SK-N-SH (cell line): ENCODE data around the gene GCNT2. TPM values are rescaled to one million over a fixed set of nuclear protein-coding genes. Genes with fewer than 3 reads are reported as not detected.

Experiments used
- CTCF ChIA-PET: fragments of 300-600, 350-600 bp; formaldehyde crosslinking; extraction: SDS; loops from one replicate; lab custom pipeline; 2021; lab: Yijun Ruan, JAX
- POLR2A ChIA-PET: fragments of 350-600 bp; sonication (Branson Sonifier 250); formaldehyde crosslinking; extraction: SDS; loops from one replicate; lab custom pipeline; 2020; ENCODE audit warnings: antibody characterized with exemption, inconsistent platforms; lab: Yijun Ruan, JAX
- DNase-seq: peaks from one replicate; pipeline ENCODE4 v3.0.0; 2012
- H2AFZ ChIP-seq: fragments of 200-600 bp; sonication (generic); 2 replicates; pipeline ENCODE4 v1.8.1; 2016; ENCODE audit warnings: antibody characterized with exemption, mild to moderate bottlenecking, low read depth
- H3F3A ChIP-seq: fragments of 200-600 bp; sonication (generic); replicated peaks from 2 replicates; pipeline ENCODE3; 2016; ENCODE audit warnings: antibody characterized with exemption, mild to moderate bottlenecking; ENCODE audit not compliant: insufficient read depth
- H3K27ac ChIP-seq, 2 experiments: fragments of 200-500 bp in 1 of 2; fragments of 200-600 bp in 1 of 2; sonication (Bioruptor generic) in 1 of 2; sonication (generic), shearing (Covaris generic) in 1 of 2; 2 replicates each; pipeline versions ENCODE4 v1.5.1 to v1.6.1; 2014 to 2016; ENCODE audit warnings: low read depth in 2 of 2, inconsistent platforms in 1 of 2, low read length in 1 of 2, mild to moderate bottlenecking in 1 of 2, mixed read lengths in 1 of 2
- H3K27me3 ChIP-seq: fragments of 200-600 bp; sonication (generic), shearing (Covaris generic); 2 replicates; pipeline ENCODE4 v1.6.1; 2016; ENCODE audit warnings: mixed run types; ENCODE audit not compliant: insufficient read depth
- H3K36me3 ChIP-seq, 2 experiments: fragments of 200-500 bp in 1 of 2; fragments of 200-600 bp in 1 of 2; sonication (Bioruptor generic) in 1 of 2; sonication (generic) in 1 of 2; replicated peaks in 1 of 2; 2 replicates each; pipeline versions ENCODE3 to v1.5.1; 2014 to 2016; ENCODE audit warnings: low read length in 1 of 2, mild to moderate bottlenecking in 1 of 2; ENCODE audit not compliant: insufficient read depth in 2 of 2, control insufficient read depth in 1 of 2
- H3K4me1 ChIP-seq, 2 experiments: fragments of 200-500 bp in 1 of 2; fragments of 200-600 bp in 1 of 2; sonication (Bioruptor generic) in 1 of 2; sonication (generic), shearing (Covaris generic) in 1 of 2; 2 replicates each; pipeline versions ENCODE4 v1.5.1 to v1.6.1; 2014 to 2016; ENCODE audit warnings: low read depth in 1 of 2, low read length in 1 of 2, mixed run types in 1 of 2; ENCODE audit not compliant: insufficient read depth in 2 of 2, control insufficient read depth in 1 of 2
- H3K4me2 ChIP-seq: fragments of 200-600 bp; sonication (generic), shearing (Covaris generic); 2 replicates; pipeline ENCODE4 v1.6.1; 2017; ENCODE audit warnings: mixed run types
- H3K4me3 ChIP-seq, 2 experiments: fragments of 200-500 bp in 1 of 2; fragments of 200-600 bp in 1 of 2; sonication (Bioruptor generic) in 1 of 2; sonication (generic), shearing (Covaris generic) in 1 of 2; 2 replicates each; pipeline versions ENCODE4 v1.5.1 to v1.8.1; 2014 to 2016; ENCODE audit warnings: low read depth in 2 of 2, inconsistent platforms in 1 of 2, low read length in 1 of 2, mild to moderate bottlenecking in 1 of 2, mixed read lengths in 1 of 2, moderate library complexity in 1 of 2
- H3K79me2 ChIP-seq: fragments of 200-600 bp; sonication (generic); 2 replicates; pipeline ENCODE4 v1.8.1; 2017; ENCODE audit warnings: mild to moderate bottlenecking; ENCODE audit not compliant: insufficient read depth
- H3K9ac ChIP-seq: fragments of 200-600 bp; sonication (generic); 2 replicates; pipeline ENCODE4 v1.6.1; 2017; ENCODE audit warnings: mixed run types
- H3K9me2 ChIP-seq: fragments of 200-600 bp; sonication (generic); 2 replicates; pipeline ENCODE4 v1.6.1; 2017; ENCODE audit warnings: mixed run types
- H3K9me3 ChIP-seq: fragments of 200-600 bp; sonication (generic); 2 replicates; pipeline ENCODE4 v1.6.1; 2017; ENCODE audit warnings: mixed run types, mild to moderate bottlenecking, moderate library complexity
- H4K20me1 ChIP-seq: fragments of 200-600 bp; sonication (generic); 2 replicates; pipeline ENCODE4 v1.6.1; 2017; ENCODE audit warnings: mild to moderate bottlenecking, mixed run types; ENCODE audit not compliant: insufficient read depth
- CHD2 ChIP-seq: fragments of 150-350 bp; IDR thresholded peaks from 2 replicates; pipeline ENCODE4 v1.6.1; 2018; ENCODE audit warnings: low read length; ENCODE audit not compliant: partially characterized antibody
- ELF1 ChIP-seq: IDR thresholded peaks from 2 replicates; pipeline ENCODE4 v1.4.0; 2012
- EP300 ChIP-seq, 2 experiments: IDR thresholded peaks; 2 replicates each; pipeline versions ENCODE4 v1.4.0 to v1.6.1; 2012; ENCODE audit warnings: borderline replicate concordance in 1 of 2, low read depth in 1 of 2, low read length in 1 of 2
- FOXJ3 ChIP-seq: sonication (generic); formaldehyde crosslinking; IDR thresholded peaks from 2 replicates; pipeline ENCODE4 v1.5.1; 2020; ENCODE audit warnings: mild to moderate bottlenecking, missing genetic modification reagents
- FOXM1 ChIP-seq: IDR thresholded peaks from 2 replicates; pipeline ENCODE4 v1.4.0; 2012; ENCODE audit warnings: low read depth, mild to moderate bottlenecking
- GABPA ChIP-seq: IDR thresholded peaks from 2 replicates; pipeline ENCODE4 v1.4.0; 2012; ENCODE audit warnings: low read depth, mild to moderate bottlenecking
- GATA2 ChIP-seq: sonication (generic); formaldehyde crosslinking; IDR thresholded peaks from 2 replicates; pipeline ENCODE4 v1.5.0; 2020; ENCODE audit warnings: mild to moderate bottlenecking, missing genetic modification reagents
- JUND ChIP-seq: IDR thresholded peaks from 2 replicates; pipeline ENCODE4 v1.4.0; 2012
- MEF2A ChIP-seq: IDR thresholded peaks from 2 replicates; pipeline ENCODE4 v1.4.0; 2012; ENCODE audit warnings: low read depth, borderline replicate concordance
- MXI1 ChIP-seq: IDR thresholded peaks from 2 replicates; pipeline ENCODE4 v1.6.1; 2012; ENCODE audit warnings: mild to moderate bottlenecking, low read depth, low read length, improper control_type of control experiment
- NFIC ChIP-seq: IDR thresholded peaks from 2 replicates; pipeline ENCODE4 v1.4.0; 2012; ENCODE audit warnings: borderline replicate concordance
- NRF1 ChIP-seq: IDR thresholded peaks from 2 replicates; pipeline ENCODE4 v1.6.1; 2012; ENCODE audit warnings: low read depth, mild to moderate bottlenecking, low read length
- PBX3 ChIP-seq: IDR thresholded peaks from 2 replicates; pipeline ENCODE4; 2012
- POLR2AphosphoS5 ChIP-seq: IDR thresholded peaks from 2 replicates; pipeline ENCODE4 v1.6.1; 2012; ENCODE audit warnings: low read depth, low read length
- RAD21 ChIP-seq: IDR thresholded peaks from 2 replicates; pipeline ENCODE4 v1.6.1; 2012; ENCODE audit warnings: mild to moderate bottlenecking, low read length
- RCOR1 ChIP-seq: fragments of 150-350 bp; IDR thresholded peaks from 2 replicates; pipeline ENCODE4 v1.6.1; 2017; ENCODE audit warnings: antibody characterized with exemption, low read length
- RFX5 ChIP-seq: IDR thresholded peaks from 2 replicates; pipeline ENCODE4 v1.6.1; 2012; ENCODE audit warnings: mild to moderate bottlenecking, improper control_type of control experiment, low read length
- SMC3 ChIP-seq: IDR thresholded peaks from 2 replicates; pipeline ENCODE4 v1.6.1; 2012; ENCODE audit warnings: low read depth, low read length, improper control_type of control experiment
- TCF12 ChIP-seq: IDR thresholded peaks from 2 replicates; pipeline ENCODE4 v1.4.0; 2012
- TEAD4 ChIP-seq: IDR thresholded peaks from 2 replicates; pipeline ENCODE4 v1.4.0; 2012; ENCODE audit warnings: mild to moderate bottlenecking, borderline replicate concordance; ENCODE audit not compliant: insufficient read depth
- YY1 ChIP-seq: IDR thresholded peaks from 2 replicates; pipeline ENCODE4 v1.4.0; 2012; ENCODE audit warnings: low read depth, mild to moderate bottlenecking
- WGBS: methylation state at CpG from one replicate; pipeline ENCODE4 v1.1.6; 2017; ENCODE audit warnings: low lambda C conversion rate; 5-methylcytosine and 5-hydroxymethylcytosine counted together
- polyA plus RNA-seq, 3 experiments: library from polyadenylated mRNA; depleted of rRNA; stranded (reverse); fragments of >200 nt; gene quantifications; 2 replicates each; pipeline ENCODE4 v1.2.3, GENCODE V29; 2012
- TF ChIP-seq, protein P1 (sequence below): fragments of 150-350 bp; IDR thresholded peaks from 2 replicates; pipeline ENCODE4 v1.6.1; 2016; ENCODE audit warnings: mild to moderate bottlenecking, low read depth, low read length
- TF ChIP-seq, protein P2 (sequence below): IDR thresholded peaks from 2 replicates; pipeline ENCODE4 v1.4.0; 2012; ENCODE audit warnings: low read depth, borderline replicate concordance
- TF ChIP-seq, protein P3 (sequence below): fragments of 200-600 bp; sonication (generic); IDR thresholded peaks from 2 replicates; pipeline ENCODE4 v1.6.1; 2017; ENCODE audit warnings: antibody characterized with exemption, mild to moderate bottlenecking, moderate library complexity

GCNT2 gene
- polyA plus RNA-seq, 1 of the 3 experiments (the other 2 are of a cell fraction), result 0.13 TPM

- TF ChIP-seq NFIC (no peak), GABPA (no peak), ELF1 (no peak), CHD2 (no peak), SMC3 (no peak), YY1 (no peak), RCOR1 (no peak), MXI1 (no peak), TEAD4 (no peak), FOXJ3 (CRISPR knock-in tag) (no peak), RFX5 (no peak), GATA2 (CRISPR knock-in tag) (no peak), JUND (no peak), MEF2A (no peak), EP300 (IDR thresholded peaks at IDR 0.05; ENCODE audit: borderline replicate concordance in 1 of 2, low read depth in 1 of 2, low read length in 1 of 2) (no peak), TCF12 (no peak), RAD21 (no peak), POLR2AphosphoS5 (no peak)
- TF ChIP-seq, protein P1, sequence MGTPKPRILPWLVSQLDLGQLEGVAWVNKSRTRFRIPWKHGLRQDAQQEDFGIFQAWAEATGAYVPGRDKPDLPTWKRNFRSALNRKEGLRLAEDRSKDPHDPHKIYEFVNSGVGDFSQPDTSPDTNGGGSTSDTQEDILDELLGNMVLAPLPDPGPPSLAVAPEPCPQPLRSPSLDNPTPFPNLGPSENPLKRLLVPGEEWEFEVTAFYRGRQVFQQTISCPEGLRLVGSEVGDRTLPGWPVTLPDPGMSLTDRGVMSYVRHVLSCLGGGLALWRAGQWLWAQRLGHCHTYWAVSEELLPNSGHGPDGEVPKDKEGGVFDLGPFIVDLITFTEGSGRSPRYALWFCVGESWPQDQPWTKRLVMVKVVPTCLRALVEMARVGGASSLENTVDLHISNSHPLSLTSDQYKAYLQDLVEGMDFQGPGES, result no peak
- peaks cover 0 to 11% of the 10 kb centered on the region in 2 experiments; a peak in 2 of 4 replicates for H3K4me1 ChIP-seq
- H3K9me3 ChIP-seq, result no peaks in the 10 kb centered on the region
- no peak overlapping the region for H3K27ac ChIP-seq
- no peak overlapping the region for H2AFZ ChIP-seq
- ChIA-PET POLR2A (no interaction called here), CTCF (no interaction called here)
- H3K27me3 ChIP-seq, result no peaks in the 10 kb centered on the region
- H3K9ac ChIP-seq, result no peak overlapping the region
- no peaks in the 10 kb centered on the region for H3F3A ChIP-seq
- WGBS, result 64% methylated on average over 5 of the region's 5 CpGs
- no peak for DNase-seq
- H3K9me2 ChIP-seq, result no peaks in the 10 kb centered on the region
- no peak overlapping the region for H3K4me2 ChIP-seq
- H3K36me3 ChIP-seq, result no peaks in the 10 kb centered on the region
- H4K20me1 ChIP-seq, result no peaks in the 10 kb centered on the region
- H3K79me2 ChIP-seq, result no peaks in the 10 kb centered on the region
- no peak overlapping the region for H3K4me3 ChIP-seq
Measured at GRCh38 chr6:10552270-10552810, 31.2 kb downstream of the GCNT2 start.

DNA sequence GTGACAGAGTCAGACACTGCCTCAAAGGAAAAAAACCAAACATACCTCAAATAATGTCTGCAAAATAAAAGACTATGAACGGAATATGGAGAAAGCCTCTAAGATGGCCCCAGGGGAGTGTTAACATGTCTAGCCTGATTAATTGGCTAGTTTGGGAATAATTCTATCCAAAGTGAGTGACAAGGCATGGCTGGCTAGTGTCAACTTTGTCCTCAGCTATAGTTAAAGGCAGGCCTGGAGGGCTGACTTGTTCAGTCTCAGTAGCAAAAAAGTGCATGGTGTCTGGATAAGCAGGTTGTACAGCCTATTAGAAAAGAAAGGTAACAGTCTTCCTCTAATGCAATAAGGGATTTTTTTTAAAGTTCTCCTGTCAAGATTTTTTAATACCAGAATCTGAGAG is 32.7 kb downstream of the GCNT2 start:
- Histone ChIP-seq H4K20me1 (no peaks in the 10 kb centered on the region), H2AFZ (no peak overlapping the region), H3K9me2 (no peaks in the 10 kb centered on the region), H3K27me3 (no peaks in the 10 kb centered on the region; the same call in 1 of the 2 replicates), H3F3A (no peaks in the 10 kb centered on the region), H3K9ac (no peak overlapping the region), H3K79me2 (no peaks in the 10 kb centered on the region), H3K27ac (no peak overlapping the region), H3K36me3 (no peaks in the 10 kb centered on the region), H3K4me2 (no peak overlapping the region), H3K9me3 (no peaks in the 10 kb centered on the region), H3K4me1 (peaks cover 0 to 17% of the 10 kb centered on the region in 2 experiments; a peak in 2 of 4 replicates), H3K4me3 (no peak overlapping the region)
- DNase-seq, result no peak
- WGBS, result 87% methylated on average over 1 of the region's 1 CpG
- TF ChIP-seq FOXM1 (no peak), FOXJ3 (CRISPR knock-in tag) (no peak), TCF12 (no peak), CHD2 (no peak), RCOR1 (no peak), PBX3 (no peak), MEF2A (no peak), RAD21 (no peak), MXI1 (no peak), NRF1 (no peak)
- TF ChIP-seq, protein P2, sequence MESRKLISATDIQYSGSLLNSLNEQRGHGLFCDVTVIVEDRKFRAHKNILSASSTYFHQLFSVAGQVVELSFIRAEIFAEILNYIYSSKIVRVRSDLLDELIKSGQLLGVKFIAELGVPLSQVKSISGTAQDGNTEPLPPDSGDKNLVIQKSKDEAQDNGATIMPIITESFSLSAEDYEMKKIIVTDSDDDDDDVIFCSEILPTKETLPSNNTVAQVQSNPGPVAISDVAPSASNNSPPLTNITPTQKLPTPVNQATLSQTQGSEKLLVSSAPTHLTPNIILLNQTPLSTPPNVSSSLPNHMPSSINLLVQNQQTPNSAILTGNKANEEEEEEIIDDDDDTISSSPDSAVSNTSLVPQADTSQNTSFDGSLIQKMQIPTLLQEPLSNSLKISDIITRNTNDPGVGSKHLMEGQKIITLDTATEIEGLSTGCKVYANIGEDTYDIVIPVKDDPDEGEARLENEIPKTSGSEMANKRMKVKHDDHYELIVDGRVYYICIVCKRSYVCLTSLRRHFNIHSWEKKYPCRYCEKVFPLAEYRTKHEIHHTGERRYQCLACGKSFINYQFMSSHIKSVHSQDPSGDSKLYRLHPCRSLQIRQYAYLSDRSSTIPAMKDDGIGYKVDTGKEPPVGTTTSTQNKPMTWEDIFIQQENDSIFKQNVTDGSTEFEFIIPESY, result no peak
- TF ChIP-seq, protein P3, sequence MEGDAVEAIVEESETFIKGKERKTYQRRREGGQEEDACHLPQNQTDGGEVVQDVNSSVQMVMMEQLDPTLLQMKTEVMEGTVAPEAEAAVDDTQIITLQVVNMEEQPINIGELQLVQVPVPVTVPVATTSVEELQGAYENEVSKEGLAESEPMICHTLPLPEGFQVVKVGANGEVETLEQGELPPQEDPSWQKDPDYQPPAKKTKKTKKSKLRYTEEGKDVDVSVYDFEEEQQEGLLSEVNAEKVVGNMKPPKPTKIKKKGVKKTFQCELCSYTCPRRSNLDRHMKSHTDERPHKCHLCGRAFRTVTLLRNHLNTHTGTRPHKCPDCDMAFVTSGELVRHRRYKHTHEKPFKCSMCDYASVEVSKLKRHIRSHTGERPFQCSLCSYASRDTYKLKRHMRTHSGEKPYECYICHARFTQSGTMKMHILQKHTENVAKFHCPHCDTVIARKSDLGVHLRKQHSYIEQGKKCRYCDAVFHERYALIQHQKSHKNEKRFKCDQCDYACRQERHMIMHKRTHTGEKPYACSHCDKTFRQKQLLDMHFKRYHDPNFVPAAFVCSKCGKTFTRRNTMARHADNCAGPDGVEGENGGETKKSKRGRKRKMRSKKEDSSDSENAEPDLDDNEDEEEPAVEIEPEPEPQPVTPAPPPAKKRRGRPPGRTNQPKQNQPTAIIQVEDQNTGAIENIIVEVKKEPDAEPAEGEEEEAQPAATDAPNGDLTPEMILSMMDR, result no peak
- POLR2A ChIA-PET, result interaction anchor here (1.0 kb wide), 1 partner anchor 141 kb away, joined by 3 read pairs; the partner anchor contains the start of genes C6orf52 and PAK1IP1
- CTCF ChIA-PET, result no interaction called here
